ENCODE measurements around the gene ADAMTS17.

DNA sequence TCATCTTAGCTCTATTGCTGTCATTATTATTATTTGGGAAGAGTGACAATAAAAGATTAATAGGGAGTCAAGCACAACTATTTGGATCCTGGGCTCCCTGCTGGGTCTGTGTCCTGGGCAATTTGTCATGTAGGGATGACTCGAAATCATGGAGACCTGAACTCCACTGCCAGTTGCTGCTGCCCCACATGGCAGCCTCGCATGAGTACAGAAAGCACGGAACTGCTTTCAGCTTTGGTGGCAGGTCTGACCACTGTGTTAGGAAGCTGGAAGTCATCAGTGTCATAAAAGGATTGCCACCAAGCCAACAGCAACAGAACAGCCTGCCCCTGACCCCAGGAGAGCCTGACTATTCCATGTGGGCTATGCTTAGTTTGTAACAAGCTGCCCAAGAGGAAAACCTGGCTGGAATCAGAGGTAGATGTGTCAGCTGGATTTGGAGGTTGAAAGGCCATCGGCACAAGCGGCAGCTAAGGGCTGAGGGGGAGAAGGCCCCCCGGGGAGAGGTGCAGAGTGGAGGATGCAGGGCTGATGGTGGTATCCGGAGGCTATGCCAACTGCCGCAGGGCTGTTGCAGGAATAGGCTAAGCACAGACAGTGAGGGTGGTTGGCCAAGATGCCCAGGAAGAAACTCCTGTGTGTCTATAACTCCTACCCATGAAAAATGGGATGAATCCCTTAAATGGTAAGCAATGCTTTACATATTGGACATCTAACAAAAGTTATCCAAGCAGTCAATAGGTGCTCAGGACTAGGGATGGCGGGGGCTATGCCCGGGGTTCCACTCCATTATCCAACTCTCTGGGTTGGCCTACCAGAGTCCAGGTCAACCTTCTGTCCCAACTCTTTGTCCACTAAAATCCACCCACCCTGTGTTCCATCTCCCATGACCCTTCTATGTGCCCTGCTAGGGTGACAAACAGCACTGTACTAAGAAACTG, 291.6 kb downstream of the ADAMTS17 start:
- TF ChIP-seq POLR2A (IDR thresholded peaks at IDR 0.05; ENCODE audit: borderline replicate concordance, extremely low read depth, insufficient read depth, insufficient read length) (no peak), FOSL1 (IDR thresholded peaks at IDR 0.05; ENCODE audit: low read depth) (no peak), POLR2AphosphoS5 (IDR thresholded peaks at IDR 0.05; ENCODE audit: low read depth, low read length) (no peak), EZH2phosphoT487 (IDR thresholded peaks at IDR 0.05; ENCODE audit: borderline replicate concordance) (no peak), CEBPB (IDR thresholded peaks at IDR 0.05; ENCODE audit: low read depth) (no peak), EZH2 (IDR thresholded peaks at IDR 0.05) (no peak), EGR1 (IDR thresholded peaks at IDR 0.05; ENCODE audit: low read depth) (no peak), ZFX (IDR thresholded peaks at IDR 0.05) (no peak), JUND (IDR thresholded peaks at IDR 0.05) (no peak)
- TF ChIP-seq, protein P1, sequence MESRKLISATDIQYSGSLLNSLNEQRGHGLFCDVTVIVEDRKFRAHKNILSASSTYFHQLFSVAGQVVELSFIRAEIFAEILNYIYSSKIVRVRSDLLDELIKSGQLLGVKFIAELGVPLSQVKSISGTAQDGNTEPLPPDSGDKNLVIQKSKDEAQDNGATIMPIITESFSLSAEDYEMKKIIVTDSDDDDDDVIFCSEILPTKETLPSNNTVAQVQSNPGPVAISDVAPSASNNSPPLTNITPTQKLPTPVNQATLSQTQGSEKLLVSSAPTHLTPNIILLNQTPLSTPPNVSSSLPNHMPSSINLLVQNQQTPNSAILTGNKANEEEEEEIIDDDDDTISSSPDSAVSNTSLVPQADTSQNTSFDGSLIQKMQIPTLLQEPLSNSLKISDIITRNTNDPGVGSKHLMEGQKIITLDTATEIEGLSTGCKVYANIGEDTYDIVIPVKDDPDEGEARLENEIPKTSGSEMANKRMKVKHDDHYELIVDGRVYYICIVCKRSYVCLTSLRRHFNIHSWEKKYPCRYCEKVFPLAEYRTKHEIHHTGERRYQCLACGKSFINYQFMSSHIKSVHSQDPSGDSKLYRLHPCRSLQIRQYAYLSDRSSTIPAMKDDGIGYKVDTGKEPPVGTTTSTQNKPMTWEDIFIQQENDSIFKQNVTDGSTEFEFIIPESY (IDR thresholded peaks at IDR 0.05; ENCODE audit: extremely low read depth, insufficient replicate concordance, low read length) = no peak
- TF ChIP-seq, protein P2, sequence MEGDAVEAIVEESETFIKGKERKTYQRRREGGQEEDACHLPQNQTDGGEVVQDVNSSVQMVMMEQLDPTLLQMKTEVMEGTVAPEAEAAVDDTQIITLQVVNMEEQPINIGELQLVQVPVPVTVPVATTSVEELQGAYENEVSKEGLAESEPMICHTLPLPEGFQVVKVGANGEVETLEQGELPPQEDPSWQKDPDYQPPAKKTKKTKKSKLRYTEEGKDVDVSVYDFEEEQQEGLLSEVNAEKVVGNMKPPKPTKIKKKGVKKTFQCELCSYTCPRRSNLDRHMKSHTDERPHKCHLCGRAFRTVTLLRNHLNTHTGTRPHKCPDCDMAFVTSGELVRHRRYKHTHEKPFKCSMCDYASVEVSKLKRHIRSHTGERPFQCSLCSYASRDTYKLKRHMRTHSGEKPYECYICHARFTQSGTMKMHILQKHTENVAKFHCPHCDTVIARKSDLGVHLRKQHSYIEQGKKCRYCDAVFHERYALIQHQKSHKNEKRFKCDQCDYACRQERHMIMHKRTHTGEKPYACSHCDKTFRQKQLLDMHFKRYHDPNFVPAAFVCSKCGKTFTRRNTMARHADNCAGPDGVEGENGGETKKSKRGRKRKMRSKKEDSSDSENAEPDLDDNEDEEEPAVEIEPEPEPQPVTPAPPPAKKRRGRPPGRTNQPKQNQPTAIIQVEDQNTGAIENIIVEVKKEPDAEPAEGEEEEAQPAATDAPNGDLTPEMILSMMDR (IDR thresholded peaks at IDR 0.05 in 2 of 3, conservative IDR thresholded peaks at IDR 0.05 in 1 of 3; ENCODE audit: borderline replicate concordance in 1 of 3, insufficient read depth in 1 of 3, low read depth in 2 of 3, low read length in 2 of 3) = no peak
- TF ChIP-seq, protein P3, sequence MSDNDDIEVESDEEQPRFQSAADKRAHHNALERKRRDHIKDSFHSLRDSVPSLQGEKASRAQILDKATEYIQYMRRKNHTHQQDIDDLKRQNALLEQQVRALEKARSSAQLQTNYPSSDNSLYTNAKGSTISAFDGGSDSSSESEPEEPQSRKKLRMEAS (IDR thresholded peaks at IDR 0.05) = no peak

Measured in HCT116 (cell line).